ENCODE data around the gene TAF1L. TPM values are rescaled to one million over a fixed set of nuclear protein-coding genes. Genes with fewer than 3 reads are reported as not detected.

Gene TAF1L
- total and polyA plus RNA-seq, 2 of the 13 experiments (the other 11 are each of a cell fraction or from before 2014, with no cell fraction given): not detected

DNA sequence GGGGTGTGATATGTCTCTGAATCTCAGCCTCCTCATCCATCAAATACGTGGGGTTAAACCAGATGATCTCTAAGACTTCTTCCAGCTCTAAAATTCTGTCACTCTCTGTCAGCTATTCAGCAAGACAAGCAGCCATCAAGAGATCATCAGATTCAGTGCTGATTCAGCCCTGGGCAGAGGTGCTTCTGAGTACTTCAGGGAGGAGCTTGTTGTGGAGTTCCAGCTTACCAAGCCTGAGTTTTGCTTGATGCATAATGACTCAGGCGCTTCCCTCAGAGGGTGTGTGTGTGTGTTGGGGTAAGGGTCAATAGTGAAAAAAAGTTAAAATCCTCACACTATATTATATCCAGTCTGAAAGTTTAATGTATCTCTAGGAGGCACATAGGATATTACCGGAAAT is 29.6 kb upstream of the TAF1L start (continued):
- TF ChIP-seq CAMTA2 (CRISPR knock-in tag; IDR thresholded peaks at IDR 0.05; ENCODE audit: borderline replicate concordance) (no peak), ZNF724P (CRISPR knock-in tag; IDR thresholded peaks at IDR 0.05; ENCODE audit: borderline replicate concordance) (no peak)
- TF ChIP-seq, protein P1, sequence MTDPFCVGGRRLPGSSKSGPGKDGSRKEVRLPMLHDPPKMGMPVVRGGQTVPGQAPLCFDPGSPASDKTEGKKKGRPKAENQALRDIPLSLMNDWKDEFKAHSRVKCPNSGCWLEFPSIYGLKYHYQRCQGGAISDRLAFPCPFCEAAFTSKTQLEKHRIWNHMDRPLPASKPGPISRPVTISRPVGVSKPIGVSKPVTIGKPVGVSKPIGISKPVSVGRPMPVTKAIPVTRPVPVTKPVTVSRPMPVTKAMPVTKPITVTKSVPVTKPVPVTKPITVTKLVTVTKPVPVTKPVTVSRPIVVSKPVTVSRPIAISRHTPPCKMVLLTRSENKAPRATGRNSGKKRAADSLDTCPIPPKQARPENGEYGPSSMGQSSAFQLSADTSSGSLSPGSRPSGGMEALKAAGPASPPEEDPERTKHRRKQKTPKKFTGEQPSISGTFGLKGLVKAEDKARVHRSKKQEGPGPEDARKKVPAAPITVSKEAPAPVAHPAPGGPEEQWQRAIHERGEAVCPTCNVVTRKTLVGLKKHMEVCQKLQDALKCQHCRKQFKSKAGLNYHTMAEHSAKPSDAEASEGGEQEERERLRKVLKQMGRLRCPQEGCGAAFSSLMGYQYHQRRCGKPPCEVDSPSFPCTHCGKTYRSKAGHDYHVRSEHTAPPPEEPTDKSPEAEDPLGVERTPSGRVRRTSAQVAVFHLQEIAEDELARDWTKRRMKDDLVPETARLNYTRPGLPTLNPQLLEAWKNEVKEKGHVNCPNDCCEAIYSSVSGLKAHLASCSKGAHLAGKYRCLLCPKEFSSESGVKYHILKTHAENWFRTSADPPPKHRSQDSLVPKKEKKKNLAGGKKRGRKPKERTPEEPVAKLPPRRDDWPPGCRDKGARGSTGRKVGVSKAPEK (CRISPR knock-in tag; IDR thresholded peaks at IDR 0.05; ENCODE audit: borderline replicate concordance): no peak
- TF ChIP-seq, protein P2, sequence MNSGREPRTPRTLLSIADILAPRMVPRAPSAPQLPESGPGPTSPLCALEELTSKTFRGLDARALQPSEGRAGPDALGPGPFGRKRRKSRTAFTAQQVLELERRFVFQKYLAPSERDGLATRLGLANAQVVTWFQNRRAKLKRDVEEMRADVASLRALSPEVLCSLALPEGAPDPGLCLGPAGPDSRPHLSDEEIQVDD (CRISPR knock-in tag; IDR thresholded peaks at IDR 0.05; ENCODE audit: borderline replicate concordance): no peak
- TF ChIP-seq, protein P3, sequence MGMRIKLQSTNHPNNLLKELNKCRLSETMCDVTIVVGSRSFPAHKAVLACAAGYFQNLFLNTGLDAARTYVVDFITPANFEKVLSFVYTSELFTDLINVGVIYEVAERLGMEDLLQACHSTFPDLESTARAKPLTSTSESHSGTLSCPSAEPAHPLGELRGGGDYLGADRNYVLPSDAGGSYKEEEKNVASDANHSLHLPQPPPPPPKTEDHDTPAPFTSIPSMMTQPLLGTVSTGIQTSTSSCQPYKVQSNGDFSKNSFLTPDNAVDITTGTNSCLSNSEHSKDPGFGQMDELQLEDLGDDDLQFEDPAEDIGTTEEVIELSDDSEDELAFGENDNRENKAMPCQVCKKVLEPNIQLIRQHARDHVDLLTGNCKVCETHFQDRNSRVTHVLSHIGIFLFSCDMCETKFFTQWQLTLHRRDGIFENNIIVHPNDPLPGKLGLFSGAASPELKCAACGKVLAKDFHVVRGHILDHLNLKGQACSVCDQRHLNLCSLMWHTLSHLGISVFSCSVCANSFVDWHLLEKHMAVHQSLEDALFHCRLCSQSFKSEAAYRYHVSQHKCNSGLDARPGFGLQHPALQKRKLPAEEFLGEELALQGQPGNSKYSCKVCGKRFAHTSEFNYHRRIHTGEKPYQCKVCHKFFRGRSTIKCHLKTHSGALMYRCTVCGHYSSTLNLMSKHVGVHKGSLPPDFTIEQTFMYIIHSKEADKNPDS (CRISPR knock-in tag; IDR thresholded peaks at IDR 0.05): no peak
- TF ChIP-seq, protein P4, sequence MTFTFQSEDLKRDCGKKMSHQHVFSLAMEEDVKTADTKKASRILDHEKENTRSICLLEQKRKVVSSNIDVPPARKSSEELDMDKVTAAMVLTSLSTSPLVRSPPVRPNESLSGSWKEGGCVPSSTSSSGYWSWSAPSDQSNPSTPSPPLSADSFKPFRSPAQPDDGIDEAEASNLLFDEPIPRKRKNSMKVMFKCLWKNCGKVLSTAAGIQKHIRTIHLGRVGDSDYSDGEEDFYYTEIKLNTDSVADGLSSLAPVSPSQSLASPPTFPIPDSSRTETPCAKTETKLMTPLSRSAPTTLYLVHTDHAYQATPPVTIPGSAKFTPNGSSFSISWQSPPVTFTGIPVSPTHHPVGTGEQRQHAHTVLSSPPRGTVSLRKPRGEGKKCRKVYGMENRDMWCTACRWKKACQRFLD (CRISPR knock-in tag; IDR thresholded peaks at IDR 0.05; ENCODE audit: borderline replicate concordance): no peak
